Muscle of leg (tissue), 11 donors: Measurements from ENCODE around the gene ARGLU1. TPM values are rescaled to one million over a fixed set of nuclear protein-coding genes. Genes with fewer than 3 reads are reported as not detected.
"Not testable (repeated sequence)": the region's sequence is repeated elsewhere in the genome, so short reads cannot be mapped to it uniquely, and the experiment has no call there.

Source experiments
- DNase-seq: peaks from one replicate; pipeline ENCODE4 v3.0.0; 2013
- H3K27ac ChIP-seq: one replicate; pipeline ENCODE4 v1.5.1; 2013; ENCODE audit warnings: mild to moderate bottlenecking, low read length, control low read depth
- H3K27me3 ChIP-seq: one replicate; pipeline ENCODE4 v1.6.1; 2013; ENCODE audit warnings: low read length; ENCODE audit not compliant: control insufficient read depth, insufficient read depth
- H3K36me3 ChIP-seq: one replicate; pipeline ENCODE4 v1.6.1; 2013; ENCODE audit warnings: low read length; ENCODE audit not compliant: control insufficient read depth, insufficient read depth
- H3K4me1 ChIP-seq: one replicate; pipeline ENCODE4 v1.6.1; 2013; ENCODE audit warnings: low read length; ENCODE audit not compliant: control insufficient read depth, insufficient read depth
- H3K4me3 ChIP-seq: one replicate; pipeline ENCODE4 v1.5.1; 2013; ENCODE audit warnings: low read length, control low read depth
- H3K9me3 ChIP-seq: replicated peaks from 2 replicates; pipeline ENCODE4 v1.6.1; 2013; ENCODE audit warnings: low read depth, low read length; ENCODE audit not compliant: control insufficient read depth
- WGBS: methylation state at CpG from one replicate; pipeline ENCODE4 v1.1.5; 2013; ENCODE audit warnings: missing lambda C conversion rate; ENCODE audit not compliant: insufficient coverage; 5-methylcytosine and 5-hydroxymethylcytosine counted together
- polyA plus RNA-seq, 8 donors: library from polyadenylated mRNA; unstranded; fragments of 120-200 nt; gene quantifications; one replicate each; pipeline versions ENCODE4 v1.2.1 to v1.2.3, GENCODE V29; 2013; ENCODE audit warnings: inconsistent platforms in 1 of 8, low replicate concordance in 1 of 8; ENCODE audit not compliant: insufficient read length in 8 of 8, insufficient read depth in 1 of 8
- total RNA-seq: library from RNA; stranded (reverse); fragments of 120-200 nt; gene quantifications from one replicate; pipeline ENCODE4 v1.2.4, GENCODE V29; 2013

ARGLU1 gene
- total and polyA plus RNA-seq, 9 donors: 79.1 to 161 (median 136) TPM

DNA sequence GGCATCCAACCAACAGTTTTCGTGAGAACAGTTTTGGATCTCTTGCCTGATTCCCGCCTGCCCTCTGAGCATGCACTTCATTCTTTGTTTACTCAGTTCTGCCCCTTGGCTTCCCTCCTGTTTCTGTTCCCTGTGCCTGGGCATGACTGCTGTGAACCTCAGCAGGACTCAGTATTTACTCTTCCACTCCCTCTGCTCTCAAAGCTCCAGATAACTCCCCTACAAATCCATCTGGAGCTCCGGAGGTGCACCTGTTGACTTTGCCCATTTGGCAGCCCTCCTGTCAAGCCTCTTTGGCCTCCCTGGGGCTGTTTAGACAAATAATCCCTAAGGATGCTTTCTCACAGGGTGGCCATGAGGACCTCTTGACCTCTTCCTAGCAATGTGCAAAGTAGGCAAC, 34.2 kb upstream of the ARGLU1 start:
- 98% methylated on average over 3 of the region's 3 CpGs for WGBS
- H3K27ac ChIP-seq: no peak overlapping the region
- no peaks in the 10 kb centered on the region for H3K36me3 ChIP-seq
- H3K4me1 ChIP-seq: peaks cover 5% of the 10 kb centered on the region
- no peaks in the 10 kb centered on the region for H3K9me3 ChIP-seq
- H3K27me3 ChIP-seq: no peaks in the 10 kb centered on the region
- no peak for DNase-seq
- H3K4me3 ChIP-seq: no peak overlapping the region

DNA sequence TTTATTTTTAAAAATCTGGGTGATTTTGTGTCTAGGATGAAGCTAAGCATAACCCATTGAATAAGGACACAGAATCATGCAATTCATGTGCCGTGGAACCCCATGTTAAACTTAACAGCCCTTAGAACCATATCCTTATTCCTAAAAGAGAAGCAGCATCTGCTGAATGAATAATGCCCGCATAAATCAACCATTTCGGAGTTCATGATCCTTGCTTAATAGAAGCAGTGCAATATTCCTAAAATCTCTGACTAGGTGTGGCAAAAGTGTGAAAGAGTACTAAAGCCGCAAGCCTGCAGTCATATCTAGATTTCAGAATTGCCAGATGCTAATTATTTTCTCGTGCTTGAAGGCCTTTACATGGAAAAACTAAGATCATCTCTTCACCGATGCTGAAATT, 33.6 kb upstream of the ARGLU1 start:
- Histone ChIP-seq H3K9me3 (no peaks in the 10 kb centered on the region), H3K4me1 (peaks cover 8% of the 10 kb centered on the region), H3K36me3 (no peaks in the 10 kb centered on the region), H3K27me3 (no peaks in the 10 kb centered on the region), H3K4me3 (no peak overlapping the region), H3K27ac (no peak overlapping the region)
- 82% methylated on average over 4 of the region's 6 CpGs for WGBS
- no peak for DNase-seq

DNA sequence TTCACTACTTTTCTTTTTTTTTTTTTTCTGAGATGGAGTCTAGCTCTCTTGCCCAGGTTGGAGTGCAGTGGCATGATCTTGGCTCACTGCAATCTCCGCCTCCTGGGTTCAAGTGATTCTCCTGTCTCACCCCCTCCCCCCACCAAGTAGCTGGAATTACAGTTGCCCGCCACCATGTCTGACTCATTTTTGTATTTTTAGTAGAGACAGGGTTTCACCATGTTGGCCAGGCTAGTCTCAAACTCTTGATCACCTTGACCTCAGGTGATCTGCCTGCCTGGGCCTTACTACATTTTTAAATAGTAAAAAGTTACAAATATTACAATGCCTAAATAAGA, 32.8 kb upstream of the ARGLU1 start:
- not testable (repeated sequence) for DNase-seq, H3K4me1 ChIP-seq, H3K27me3 ChIP-seq, H3K4me3 ChIP-seq, H3K9me3 ChIP-seq, H3K36me3 ChIP-seq, H3K27ac ChIP-seq
- no CpG with 5 or more reads among the region's 2 CpGs for WGBS

DNA sequence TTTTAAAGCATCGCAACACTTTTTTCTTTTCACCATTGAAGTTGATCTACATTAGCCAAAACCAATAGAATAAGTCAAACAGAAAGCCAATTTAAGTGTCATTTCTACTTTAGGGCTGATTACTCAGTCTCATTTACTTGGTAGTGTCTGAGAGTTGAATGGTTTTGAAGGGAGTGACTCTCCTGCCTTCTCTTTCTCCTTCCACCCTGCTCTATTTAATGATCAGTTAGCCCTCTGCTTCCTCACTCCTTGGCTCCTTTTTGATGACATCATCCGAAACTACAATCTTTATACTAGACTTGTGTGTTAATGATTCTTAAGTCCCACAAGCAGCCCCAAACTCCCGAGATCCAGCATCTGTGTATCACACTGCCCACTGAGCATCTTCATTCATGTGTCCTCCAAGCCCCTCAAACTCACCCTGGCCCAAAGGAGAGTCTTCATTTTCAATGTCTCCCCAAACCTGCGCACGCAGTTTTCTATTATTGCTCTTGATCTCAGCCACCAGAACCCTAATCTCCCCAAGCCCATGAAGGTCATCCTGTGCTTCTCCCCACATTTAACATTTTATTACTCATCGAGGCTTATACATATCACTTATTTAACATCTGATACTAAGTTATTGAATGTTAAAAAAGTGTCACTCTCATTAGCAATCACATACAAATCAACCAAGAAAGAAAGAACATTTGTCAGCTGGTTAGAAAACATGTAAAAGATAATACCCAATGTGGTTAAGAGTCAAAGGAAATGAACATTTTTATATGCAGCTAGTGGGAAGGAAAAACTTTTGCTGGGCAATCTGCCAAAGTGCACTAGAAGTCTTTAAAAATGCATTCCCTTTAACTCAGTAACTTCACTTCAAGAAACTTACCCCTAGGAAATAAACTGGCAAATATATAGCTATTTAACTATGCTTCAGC, 32.2 kb upstream of the ARGLU1 start:
- Histone ChIP-seq H3K4me3 (no peak overlapping the region), H3K27me3 (no peaks in the 10 kb centered on the region), H3K9me3 (no peaks in the 10 kb centered on the region), H3K36me3 (no peaks in the 10 kb centered on the region), H3K4me1 (peaks cover 8% of the 10 kb centered on the region), H3K27ac (no peak overlapping the region)
- 63% methylated on average over 3 of the region's 6 CpGs for WGBS
- peak; percentile 93 for DNase-seq

DNA sequence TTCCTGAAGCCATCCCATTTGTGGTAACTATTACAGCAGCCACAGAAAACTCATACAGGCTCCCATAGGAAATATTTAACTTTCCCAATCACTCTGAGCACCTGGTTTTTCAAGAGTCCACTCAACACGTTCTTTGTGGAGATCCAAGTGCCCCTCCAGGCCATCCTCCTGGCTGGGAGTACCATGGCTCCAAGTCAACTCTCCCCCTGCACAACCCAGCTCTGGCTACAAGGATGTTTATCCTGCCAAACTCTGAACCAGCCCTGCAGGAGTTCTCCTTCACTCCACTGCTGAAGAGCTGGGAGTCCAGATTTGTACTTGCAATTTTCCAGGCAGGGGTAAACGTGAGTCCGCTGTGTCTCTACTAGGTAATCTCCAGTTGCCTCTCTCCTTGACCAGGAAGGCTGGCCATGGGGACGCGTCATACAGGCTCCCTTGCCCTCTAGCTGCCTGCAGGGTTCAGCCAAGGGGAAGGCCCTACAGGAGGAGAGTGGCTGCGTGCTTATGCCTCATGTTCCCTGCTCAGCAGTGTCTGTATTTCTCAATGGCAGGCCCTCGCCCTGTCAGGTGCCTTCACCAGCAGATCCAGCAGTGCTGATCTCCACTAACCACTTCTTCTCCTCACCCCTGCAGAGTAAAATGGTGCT, 29.9 kb upstream of the ARGLU1 start:
- 73% methylated on average over 5 of the region's 7 CpGs for WGBS
- Histone ChIP-seq H3K36me3 (no peaks in the 10 kb centered on the region), H3K27ac (no peak overlapping the region), H3K4me3 (no peak overlapping the region), H3K27me3 (no peaks in the 10 kb centered on the region), H3K9me3 (no peaks in the 10 kb centered on the region), H3K4me1 (peaks cover 8% of the 10 kb centered on the region)
- no peak for DNase-seq

DNA sequence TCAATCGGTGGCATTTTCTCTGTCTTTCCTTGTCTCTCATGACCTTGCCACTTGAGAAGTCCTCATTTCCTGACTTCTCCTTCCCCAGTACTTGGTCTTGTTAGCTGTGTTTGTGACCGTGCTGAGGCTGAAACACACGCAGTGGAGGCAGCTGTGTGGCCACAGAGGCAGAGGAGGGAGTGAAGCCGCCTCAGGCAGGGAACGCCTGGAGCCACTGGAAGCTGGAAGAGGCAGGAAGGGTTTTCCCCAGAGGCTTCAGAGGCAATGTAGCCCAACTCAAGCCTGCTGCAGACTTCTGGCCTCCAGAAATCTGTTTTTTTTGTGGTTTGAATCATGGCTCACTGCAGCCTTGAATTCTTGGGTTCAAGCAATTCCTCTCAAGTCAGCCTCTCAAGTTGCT, 29.2 kb upstream of the ARGLU1 start:
- peaks cover 8% of the 10 kb centered on the region for H3K4me1 ChIP-seq
- WGBS: 43% methylated on average over 4 of the region's 5 CpGs
- H3K9me3 ChIP-seq: no peaks in the 10 kb centered on the region
- H3K4me3 ChIP-seq: no peak overlapping the region
- H3K27ac ChIP-seq: no peak overlapping the region
- no peaks in the 10 kb centered on the region for H3K36me3 ChIP-seq
- peak; percentile 79 for DNase-seq
- no peaks in the 10 kb centered on the region for H3K27me3 ChIP-seq

DNA sequence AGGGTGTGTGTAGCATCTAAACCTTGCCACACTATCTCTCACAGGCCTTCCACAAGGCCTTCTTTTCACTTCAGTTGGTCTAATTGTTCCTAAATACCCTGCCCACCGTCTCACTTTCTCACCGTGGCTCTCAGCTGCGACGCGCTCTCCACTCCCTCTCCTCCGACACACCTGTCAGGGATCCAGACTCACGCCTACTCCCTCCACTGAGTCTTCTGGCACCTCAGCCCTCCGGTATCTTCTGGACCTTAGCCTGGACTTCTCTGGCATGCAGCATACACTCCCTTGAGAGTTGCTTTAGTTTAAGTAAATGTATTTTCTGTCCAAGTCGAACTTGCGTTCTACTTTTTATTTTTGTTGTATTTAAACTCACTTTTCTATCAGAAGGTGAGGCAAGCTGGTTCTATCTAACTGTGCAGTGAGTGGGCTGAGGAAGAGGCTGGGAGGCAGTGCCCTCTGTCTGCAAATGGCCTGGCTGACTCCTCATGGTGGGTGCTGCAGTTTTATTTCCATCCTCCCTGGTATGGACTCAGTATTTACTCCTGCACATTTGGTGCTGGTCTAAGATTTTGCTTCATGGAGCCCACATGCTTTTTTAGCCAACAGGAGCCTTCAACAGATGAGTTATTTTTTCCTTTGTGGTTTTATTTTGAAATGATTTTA, 28.5 kb upstream of the ARGLU1 start:
- Histone ChIP-seq H3K27me3 (no peaks in the 10 kb centered on the region), H3K4me3 (no peak overlapping the region), H3K4me1 (peaks cover 8% of the 10 kb centered on the region), H3K27ac (peak overlapping the region; percentile 33), H3K9me3 (no peaks in the 10 kb centered on the region), H3K36me3 (no peaks in the 10 kb centered on the region)
- 34% methylated on average over 7 of the region's 10 CpGs for WGBS
- peak; percentile 60 for DNase-seq

DNA sequence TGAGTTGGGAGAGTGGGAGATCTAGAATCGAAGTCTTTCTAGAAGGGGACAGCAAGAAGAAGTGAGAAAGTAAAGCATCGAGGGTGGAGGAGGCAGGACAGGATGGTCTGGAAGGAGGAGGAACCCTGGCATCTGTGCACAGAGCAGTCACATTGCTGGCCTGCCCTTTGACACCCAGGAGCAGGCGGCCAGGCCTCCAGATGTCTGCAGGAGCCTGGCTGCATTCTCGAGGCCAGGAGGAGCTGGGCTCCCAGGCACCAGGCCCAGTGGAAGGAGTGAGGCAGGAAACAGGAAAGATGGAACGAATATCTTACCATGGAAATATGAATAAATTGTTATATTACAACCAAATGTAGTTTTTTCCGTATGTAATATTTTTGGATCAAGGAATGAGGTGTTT, 27.7 kb upstream of the ARGLU1 start:
- no peak overlapping the region for H3K4me3 ChIP-seq
- peak overlapping the region; percentile 43 for H3K27ac ChIP-seq
- H3K9me3 ChIP-seq: no peaks in the 10 kb centered on the region
- WGBS: 55% methylated on average over 2 of the region's 6 CpGs
- no peaks in the 10 kb centered on the region for H3K27me3 ChIP-seq
- peaks cover 6% of the 10 kb centered on the region for H3K4me1 ChIP-seq
- peak; percentile 81 for DNase-seq
- H3K36me3 ChIP-seq: no peaks in the 10 kb centered on the region

DNA sequence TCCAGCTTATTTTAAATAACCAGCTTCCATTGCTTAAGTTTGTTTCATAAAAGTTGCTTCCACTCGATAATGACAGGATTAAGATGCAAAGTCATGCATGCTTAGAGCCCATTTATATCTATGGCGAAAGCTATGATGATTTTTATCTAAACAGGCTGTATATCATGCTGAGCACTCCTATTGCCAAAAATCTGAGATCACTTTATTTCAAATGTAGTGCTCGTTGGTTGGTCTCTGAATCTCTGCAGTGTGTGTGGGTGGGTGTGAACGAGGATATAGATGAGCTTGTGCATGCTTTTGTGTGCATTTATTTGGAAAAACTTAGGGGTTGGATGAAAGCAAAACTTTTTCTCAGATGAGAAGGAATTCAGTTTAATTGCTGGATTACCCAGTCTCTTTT, 27.0 kb upstream of the ARGLU1 start:
- WGBS: no CpG with 5 or more reads among the region's 4 CpGs
- no peak overlapping the region for H3K27ac ChIP-seq
- H3K4me1 ChIP-seq: peaks cover 6% of the 10 kb centered on the region
- DNase-seq: peak; percentile 59
- H3K9me3 ChIP-seq: no peaks in the 10 kb centered on the region
- H3K4me3 ChIP-seq: no peak overlapping the region
- no peaks in the 10 kb centered on the region for H3K27me3 ChIP-seq
- no peaks in the 10 kb centered on the region for H3K36me3 ChIP-seq

DNA sequence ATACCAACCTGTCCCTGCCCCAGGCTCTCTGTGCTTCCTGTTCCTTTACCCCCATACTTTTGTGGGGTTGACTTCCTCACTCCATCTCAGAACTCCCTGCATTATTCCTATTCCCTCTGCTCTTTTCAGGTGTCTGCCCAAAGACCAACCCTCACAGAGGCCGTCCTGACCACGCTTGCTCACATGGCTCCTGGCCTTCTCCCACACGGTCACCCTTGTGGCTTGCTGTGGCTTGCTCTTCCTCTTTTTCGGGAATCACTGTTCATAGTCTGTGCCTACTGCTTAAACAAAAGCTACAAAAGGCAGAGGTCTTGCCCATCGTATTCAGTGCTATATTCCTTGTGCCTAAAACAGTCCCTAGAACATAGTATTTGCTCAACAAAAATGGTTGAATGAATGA, 25.2 kb upstream of the ARGLU1 start:
- 92% methylated on average over 4 of the region's 5 CpGs for WGBS
- no peak overlapping the region for H3K27ac ChIP-seq
- no peak overlapping the region for H3K4me3 ChIP-seq
- DNase-seq: no peak
- peaks cover 6% of the 10 kb centered on the region for H3K4me1 ChIP-seq
- H3K36me3 ChIP-seq: no peaks in the 10 kb centered on the region
- no peaks in the 10 kb centered on the region for H3K27me3 ChIP-seq
- no peaks in the 10 kb centered on the region for H3K9me3 ChIP-seq
